Cardiac muscle cell (in vitro differentiated cells and primary cell): ENCODE data around the gene SLC16A2. TPM values are rescaled to one million over a fixed set of nuclear protein-coding genes. Genes with fewer than 3 reads are reported as not detected.

Source experiments
- DNase-seq, 2 donors: peaks; one replicate each; pipeline versions ENCODE4 v3.0.0 to v3.0.0-alpha.2; 2010 to 2017; ENCODE audit warnings: low read depth in 1 of 2, low spot score in 1 of 2
- H3K27ac ChIP-seq: fragments of 200-600 bp; sonication (generic); 2 replicates; pipeline ENCODE4 v1.5.1; 2016
- H3K27me3 ChIP-seq: fragments of 200-600 bp; sonication (generic); 2 replicates; pipeline ENCODE4 v1.6.0; 2016; ENCODE audit warnings: control low read depth
- H3K36me3 ChIP-seq: fragments of 200-600 bp; sonication (generic); 2 replicates; pipeline ENCODE4 v1.5.1; 2016; ENCODE audit warnings: control low read depth
- H3K4me1 ChIP-seq: fragments of 200-600 bp; sonication (generic); 2 replicates; pipeline ENCODE4 v1.8.1; 2017; ENCODE audit warnings: low read depth, mild to moderate bottlenecking, mixed run types
- H3K4me3 ChIP-seq: fragments of 200-600 bp; sonication (generic); 2 replicates; pipeline ENCODE4 v1.5.1; 2016; ENCODE audit warnings: mild to moderate bottlenecking
- H3K9me3 ChIP-seq: fragments of 200-600 bp; sonication (generic); 2 replicates; pipeline ENCODE4 v1.5.1; 2017; ENCODE audit warnings: low read depth, mild to moderate bottlenecking, control low read depth
- polyA plus RNA-seq: library from polyadenylated mRNA; unstranded; fragments of >200 nt; fragmentation: Nextera tagmentation; extraction: Ambion mirVana; gene quantifications from 2 replicates; pipeline ENCODE4 v1.2.1, GENCODE V29; 2016
- total RNA-seq: library from RNA; depleted of rRNA; stranded (reverse); fragments of >200 nt; gene quantifications from 2 replicates; pipeline ENCODE4 v1.2.3, GENCODE V29; 2016
- TF ChIP-seq, protein P1 (sequence below): IDR thresholded peaks from 2 replicates; pipeline ENCODE4 v1.5.1; 2012; ENCODE audit warnings: low read depth, mild to moderate bottlenecking, low read length

The SLC16A2 gene
- total and polyA plus RNA-seq, 2 experiments from 2014 or later: 8.7 to 14.5 TPM

- H3K9me3 ChIP-seq: peaks cover 2% of the 10 kb centered on the region
- H3K27me3 ChIP-seq: no peaks in the 10 kb centered on the region
- H3K4me1 ChIP-seq: no peaks in the 10 kb centered on the region
- TF ChIP-seq, protein P1, sequence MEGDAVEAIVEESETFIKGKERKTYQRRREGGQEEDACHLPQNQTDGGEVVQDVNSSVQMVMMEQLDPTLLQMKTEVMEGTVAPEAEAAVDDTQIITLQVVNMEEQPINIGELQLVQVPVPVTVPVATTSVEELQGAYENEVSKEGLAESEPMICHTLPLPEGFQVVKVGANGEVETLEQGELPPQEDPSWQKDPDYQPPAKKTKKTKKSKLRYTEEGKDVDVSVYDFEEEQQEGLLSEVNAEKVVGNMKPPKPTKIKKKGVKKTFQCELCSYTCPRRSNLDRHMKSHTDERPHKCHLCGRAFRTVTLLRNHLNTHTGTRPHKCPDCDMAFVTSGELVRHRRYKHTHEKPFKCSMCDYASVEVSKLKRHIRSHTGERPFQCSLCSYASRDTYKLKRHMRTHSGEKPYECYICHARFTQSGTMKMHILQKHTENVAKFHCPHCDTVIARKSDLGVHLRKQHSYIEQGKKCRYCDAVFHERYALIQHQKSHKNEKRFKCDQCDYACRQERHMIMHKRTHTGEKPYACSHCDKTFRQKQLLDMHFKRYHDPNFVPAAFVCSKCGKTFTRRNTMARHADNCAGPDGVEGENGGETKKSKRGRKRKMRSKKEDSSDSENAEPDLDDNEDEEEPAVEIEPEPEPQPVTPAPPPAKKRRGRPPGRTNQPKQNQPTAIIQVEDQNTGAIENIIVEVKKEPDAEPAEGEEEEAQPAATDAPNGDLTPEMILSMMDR: no peak
- DNase-seq: no peak
- H3K36me3 ChIP-seq: no peaks in the 10 kb centered on the region
- no peak overlapping the region for H3K4me3 ChIP-seq
- H3K27ac ChIP-seq: no peak overlapping the region
These were observed 5.3 kb downstream of the SLC16A2 start for GRCh38 chrX:74426615-74427014.

- H3K27ac ChIP-seq: no peak overlapping the region
- TF ChIP-seq, protein P1: no peak
- no peak overlapping the region for H3K4me3 ChIP-seq
- H3K4me1 ChIP-seq: no peaks in the 10 kb centered on the region
- no peaks in the 10 kb centered on the region for H3K27me3 ChIP-seq
- H3K36me3 ChIP-seq: no peaks in the 10 kb centered on the region
- H3K9me3 ChIP-seq: peaks cover 2% of the 10 kb centered on the region
- DNase-seq: peak in 1 of 2 donors; percentile 53
These were observed 10.5 kb downstream of the SLC16A2 start for GRCh38 chrX:74431797-74432196.

DNA sequence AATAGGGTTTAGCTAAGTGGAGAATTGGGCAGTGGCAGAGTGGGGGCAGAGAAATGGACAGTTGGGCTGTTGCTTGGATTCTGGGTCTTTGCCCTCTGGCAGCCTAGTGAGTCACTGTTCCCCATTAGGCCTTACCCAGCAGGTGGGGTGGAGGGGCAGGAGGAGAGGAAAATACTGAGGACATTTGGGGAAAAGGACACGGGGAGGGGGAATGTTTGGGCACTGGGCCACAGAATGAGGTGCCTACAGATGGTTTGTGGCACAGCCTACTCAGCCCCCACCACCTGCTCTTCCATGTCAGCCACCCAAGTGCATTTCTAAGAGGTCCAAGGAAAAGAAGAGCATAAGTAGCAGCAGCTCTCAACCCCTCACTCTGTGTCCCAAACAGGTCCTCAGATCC lies 13.0 kb downstream of the SLC16A2 start:
- Histone ChIP-seq H3K27ac (no peak overlapping the region), H3K36me3 (no peaks in the 10 kb centered on the region), H3K4me1 (no peaks in the 10 kb centered on the region), H3K27me3 (no peaks in the 10 kb centered on the region), H3K4me3 (no peak overlapping the region), H3K9me3 (peaks cover 2% of the 10 kb centered on the region)
- TF ChIP-seq, protein P1: no peak
- no peak for DNase-seq

DNA sequence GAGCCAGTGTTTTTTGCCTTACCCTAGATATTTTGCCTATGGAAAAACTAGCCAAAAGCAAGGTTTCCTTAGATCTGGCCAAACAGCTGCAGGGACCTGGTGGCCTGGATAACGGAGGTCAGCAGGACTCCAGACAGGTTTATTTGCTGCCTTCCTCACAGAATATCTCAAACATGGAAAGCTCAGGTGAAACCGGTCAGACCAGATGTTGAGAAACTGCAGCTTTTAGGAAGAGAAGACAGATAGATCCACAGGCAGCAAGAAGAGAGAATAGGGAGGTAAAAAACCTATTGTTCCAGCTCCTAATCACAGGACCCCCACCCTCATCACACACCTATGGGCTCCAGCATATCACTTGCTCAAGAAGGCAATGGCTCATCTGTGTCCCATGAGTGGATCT lies 16.2 kb downstream of the SLC16A2 start:
- Histone ChIP-seq H3K4me3 (no peak overlapping the region), H3K36me3 (no peaks in the 10 kb centered on the region), H3K27me3 (no peaks in the 10 kb centered on the region), H3K9me3 (no peaks in the 10 kb centered on the region), H3K4me1 (no peaks in the 10 kb centered on the region), H3K27ac (no peak overlapping the region)
- TF ChIP-seq, protein P1: no peak
- DNase-seq: no peak

DNA sequence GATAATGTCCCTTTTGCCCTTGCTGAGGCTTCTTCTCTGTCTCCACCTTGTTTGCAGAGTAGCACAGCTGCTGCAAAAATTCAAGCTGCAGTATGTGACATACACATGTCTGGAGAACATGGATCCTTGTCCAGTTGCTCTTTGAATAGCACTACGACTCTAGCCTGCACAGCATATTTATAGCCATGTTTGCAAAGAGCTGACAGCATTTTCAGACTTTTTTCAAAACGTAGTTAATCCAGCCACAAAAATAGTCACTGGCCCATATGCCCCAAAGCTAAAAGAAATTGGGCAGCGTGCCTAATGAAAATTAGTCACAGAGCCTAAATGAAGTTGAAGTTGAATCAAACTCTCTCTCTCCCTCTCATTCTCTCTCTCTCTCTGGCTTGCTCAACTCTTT lies 17.5 kb downstream of the SLC16A2 start:
- DNase-seq: no peak
- no peak overlapping the region for H3K4me3 ChIP-seq
- H3K27ac ChIP-seq: no peak overlapping the region
- H3K27me3 ChIP-seq: no peaks in the 10 kb centered on the region
- H3K4me1 ChIP-seq: no peaks in the 10 kb centered on the region
- TF ChIP-seq, protein P1: no peak
- no peaks in the 10 kb centered on the region for H3K9me3 ChIP-seq
- H3K36me3 ChIP-seq: no peaks in the 10 kb centered on the region

DNA sequence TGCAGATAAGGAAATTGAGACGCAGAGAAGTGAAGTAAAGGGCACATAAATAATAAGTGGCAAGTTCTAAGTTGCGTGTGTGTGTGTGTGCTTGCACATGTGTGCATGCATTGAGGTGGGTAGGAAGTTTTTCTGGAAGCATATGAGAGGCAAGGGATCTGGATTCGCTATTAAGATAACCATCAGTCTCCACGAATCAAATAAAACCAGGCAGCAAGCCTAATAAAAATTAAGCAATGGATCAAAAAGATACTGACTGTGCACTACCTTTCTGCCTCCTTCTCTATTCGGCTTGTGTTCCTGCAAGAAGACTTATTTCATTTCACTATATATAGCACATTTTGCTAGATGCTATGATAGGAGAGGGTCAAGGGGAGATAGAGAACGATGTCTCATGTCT lies 23.8 kb downstream of the SLC16A2 start:
- TF ChIP-seq, protein P1: no peak
- no peaks in the 10 kb centered on the region for H3K4me1 ChIP-seq
- no peak overlapping the region for H3K27ac ChIP-seq
- DNase-seq: no peak
- no peaks in the 10 kb centered on the region for H3K36me3 ChIP-seq
- no peaks in the 10 kb centered on the region for H3K27me3 ChIP-seq
- H3K4me3 ChIP-seq: no peak overlapping the region
- no peaks in the 10 kb centered on the region for H3K9me3 ChIP-seq
